ENCODE data around the gene PMF1.
A peak's percentile ranks its signal among the peaks of the same experiment; 100 is the strongest.

PMF1 gene

GRCh38 chr1:156191292-156191964 is 21.4 kb upstream of the PMF1 start:
- in situ Hi-C loops (cut with HindIII; ENCODE audit: low pct_unique_long_range_greater_than_20kb, low sequenced_read_pairs) = no loop called here
- TF ChIP-seq JUND (IDR thresholded peaks at IDR 0.05; ENCODE audit: low read depth) = no peak
- no peak for DNase-seq (ENCODE audit: low read depth in 1 of 2, low spot score in 1 of 2)

DNA sequence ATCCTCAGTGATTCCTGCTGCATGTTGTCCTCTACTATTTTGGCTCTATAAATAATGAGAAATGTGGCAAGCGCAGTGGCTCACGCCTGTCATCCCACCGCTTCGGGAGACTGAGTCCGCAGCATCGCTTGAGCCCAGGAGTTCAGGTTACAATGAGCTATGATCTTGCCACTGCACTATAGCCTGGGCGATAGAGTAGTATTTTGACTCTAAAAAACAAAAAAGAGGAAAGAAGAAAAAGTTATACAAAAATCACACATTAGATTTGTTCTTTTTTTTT is 19.7 kb upstream of the PMF1 start:
- in situ Hi-C loops (cut with HindIII; ENCODE audit: low pct_unique_long_range_greater_than_20kb, low sequenced_read_pairs) = no loop called here
- TF ChIP-seq JUND (IDR thresholded peaks at IDR 0.05; ENCODE audit: low read depth) = no peak
- DNase-seq (ENCODE audit: low read depth in 1 of 2, low spot score in 1 of 2) = no peak

DNA sequence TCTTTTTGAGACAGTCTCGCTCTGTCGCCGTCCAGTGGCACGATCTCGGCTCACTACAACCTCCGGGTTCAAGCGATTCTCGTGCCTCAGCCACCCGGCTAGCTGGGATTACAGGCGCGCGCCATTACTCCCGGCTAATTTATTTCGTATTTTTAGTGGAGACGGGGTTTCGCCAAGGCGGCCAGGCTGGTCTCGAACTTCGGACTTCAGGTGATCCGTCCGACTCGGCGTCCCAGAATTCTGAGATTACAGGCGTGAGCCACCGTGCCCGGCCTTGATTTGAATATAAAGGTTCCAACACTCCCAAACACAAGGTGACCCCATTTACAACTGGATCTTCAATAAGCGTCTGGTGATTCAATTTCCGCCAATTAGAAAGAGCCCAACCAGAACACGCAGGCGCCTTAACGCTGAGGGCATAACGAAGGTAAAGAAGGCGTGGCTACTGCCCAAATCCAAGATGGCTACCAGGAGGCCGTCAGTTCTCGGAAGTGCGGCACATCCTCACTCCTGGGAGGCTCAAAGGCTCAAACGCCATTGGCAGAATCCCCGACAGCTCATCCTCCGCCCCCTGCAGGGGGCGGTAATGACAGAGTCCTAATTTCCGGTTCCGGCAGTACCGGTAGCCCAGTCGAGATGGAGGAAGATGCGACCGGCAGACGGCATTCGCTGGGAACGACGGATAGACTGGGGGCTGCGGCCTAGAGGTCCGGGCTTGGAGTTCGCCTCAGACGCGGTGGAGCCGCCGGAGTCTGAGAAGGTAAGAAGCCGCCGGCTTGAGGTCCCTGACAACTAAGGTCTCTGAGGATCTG is 19.1 kb upstream of the PMF1 start, which contains the start of gene SLC25A44:
SLC25A44 (plus strand) TSS at position 617 of the 812 bp plus-strand sequence. CDS start 5,744 bp downstream, outside the sequence.
- in situ Hi-C loops (cut with HindIII; ENCODE audit: low pct_unique_long_range_greater_than_20kb, low sequenced_read_pairs) = no loop called here
- peak; percentile 91 to 100 for DNase-seq (ENCODE audit: low read depth in 1 of 2, low spot score in 1 of 2)
- TF ChIP-seq JUND (IDR thresholded peaks at IDR 0.05; ENCODE audit: low read depth) = no peak

- DNase-seq (ENCODE audit: low read depth in 1 of 2, low spot score in 1 of 2) = no peak
- TF ChIP-seq JUND (IDR thresholded peaks at IDR 0.05; ENCODE audit: low read depth) = no peak
- in situ Hi-C loops (cut with HindIII; ENCODE audit: low pct_unique_long_range_greater_than_20kb, low sequenced_read_pairs) = no loop called here
Measured at GRCh38 chr1:156194300-156194652, 18.5 kb upstream of the PMF1 start.

DNA sequence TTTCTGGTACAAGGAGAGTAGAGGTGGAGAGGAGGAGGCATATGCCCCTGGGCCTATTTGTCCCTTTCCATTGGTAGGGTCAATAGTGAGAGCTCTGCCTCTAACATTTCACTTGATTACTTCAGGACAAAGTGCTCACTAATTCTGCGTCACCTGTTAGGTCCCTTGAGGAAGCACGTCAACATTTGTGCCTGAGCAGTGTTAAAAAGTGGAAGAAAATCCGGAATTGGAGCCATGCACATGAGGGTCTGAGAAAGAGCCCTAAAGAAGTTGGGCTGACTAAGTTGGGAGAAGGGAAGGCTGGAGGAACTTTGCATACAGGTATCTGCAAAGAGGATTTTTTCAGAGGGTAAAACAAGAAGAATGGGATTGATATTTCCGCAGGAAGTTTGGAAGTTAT is 17.0 kb upstream of the PMF1 start:
- in situ Hi-C loops (cut with HindIII; ENCODE audit: low pct_unique_long_range_greater_than_20kb, low sequenced_read_pairs) = no loop called here
- TF ChIP-seq JUND (IDR thresholded peaks at IDR 0.05; ENCODE audit: low read depth) = no peak
- no peak for DNase-seq (ENCODE audit: low read depth in 1 of 2, low spot score in 1 of 2)

- no peak for DNase-seq (ENCODE audit: low read depth in 1 of 2, low spot score in 1 of 2)
- in situ Hi-C loops (cut with HindIII; ENCODE audit: low pct_unique_long_range_greater_than_20kb, low sequenced_read_pairs) = no loop called here
- TF ChIP-seq JUND (IDR thresholded peaks at IDR 0.05; ENCODE audit: low read depth) = no peak
Measured at GRCh38 chr1:156196445-156196844, 16.4 kb upstream of the PMF1 start.

- DNase-seq (ENCODE audit: low read depth in 1 of 2, low spot score in 1 of 2) = no peak
- no peak for TF ChIP-seq JUND (IDR thresholded peaks at IDR 0.05; ENCODE audit: low read depth)
- in situ Hi-C loops (cut with HindIII; ENCODE audit: low pct_unique_long_range_greater_than_20kb, low sequenced_read_pairs) = no loop called here
Measured at GRCh38 chr1:156198831-156199349, 13.9 kb upstream of the PMF1 start.

DNA sequence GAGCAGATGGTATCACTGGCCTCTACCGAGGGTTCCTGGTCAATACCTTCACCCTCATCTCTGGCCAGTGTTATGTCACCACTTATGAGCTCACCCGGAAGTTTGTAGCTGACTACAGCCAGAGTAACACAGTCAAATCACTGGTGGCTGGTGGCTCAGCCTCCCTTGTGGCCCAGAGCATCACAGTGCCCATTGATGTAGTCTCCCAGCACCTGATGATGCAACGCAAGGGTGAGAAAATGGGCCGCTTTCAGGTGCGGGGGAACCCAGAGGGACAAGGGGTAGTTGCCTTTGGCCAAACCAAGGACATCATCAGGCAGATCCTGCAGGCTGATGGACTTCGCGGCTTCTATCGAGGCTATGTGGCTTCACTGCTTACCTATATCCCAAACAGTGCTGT is 12.8 kb upstream of the PMF1 start:
- DNase-seq (ENCODE audit: low read depth in 1 of 2, low spot score in 1 of 2) = no peak
- in situ Hi-C loops (cut with HindIII; ENCODE audit: low pct_unique_long_range_greater_than_20kb, low sequenced_read_pairs) = no loop called here

DNA sequence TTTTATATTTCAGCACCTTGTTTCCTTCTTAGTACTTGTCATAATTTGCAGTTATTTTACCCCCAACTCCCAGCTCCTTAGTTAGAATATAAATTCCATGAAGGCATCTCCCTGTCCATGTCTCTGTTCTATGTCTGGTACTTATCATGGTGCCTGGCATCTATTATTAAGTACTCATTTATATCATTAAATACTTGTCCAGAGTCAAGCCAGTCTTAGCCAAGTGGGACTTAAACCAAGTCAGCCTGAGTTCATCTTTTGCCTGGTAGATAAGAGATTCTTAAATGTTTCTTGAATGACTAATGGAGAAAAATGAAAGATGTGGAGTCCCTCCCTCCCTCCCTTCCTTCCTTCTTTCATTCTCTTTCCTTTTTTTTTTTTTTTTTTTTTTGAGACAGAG is 9.5 kb upstream of the PMF1 start:
- in situ Hi-C loops (cut with HindIII; ENCODE audit: low pct_unique_long_range_greater_than_20kb, low sequenced_read_pairs) = no loop called here
- TF ChIP-seq JUND (IDR thresholded peaks at IDR 0.05; ENCODE audit: low read depth) = no peak
- no peak for DNase-seq (ENCODE audit: low read depth in 1 of 2, low spot score in 1 of 2)

More for the DNA sequence above, 12.8 kb upstream of the PMF1 start:
- no peak for TF ChIP-seq JUND (IDR thresholded peaks at IDR 0.05; ENCODE audit: low read depth)

DNA sequence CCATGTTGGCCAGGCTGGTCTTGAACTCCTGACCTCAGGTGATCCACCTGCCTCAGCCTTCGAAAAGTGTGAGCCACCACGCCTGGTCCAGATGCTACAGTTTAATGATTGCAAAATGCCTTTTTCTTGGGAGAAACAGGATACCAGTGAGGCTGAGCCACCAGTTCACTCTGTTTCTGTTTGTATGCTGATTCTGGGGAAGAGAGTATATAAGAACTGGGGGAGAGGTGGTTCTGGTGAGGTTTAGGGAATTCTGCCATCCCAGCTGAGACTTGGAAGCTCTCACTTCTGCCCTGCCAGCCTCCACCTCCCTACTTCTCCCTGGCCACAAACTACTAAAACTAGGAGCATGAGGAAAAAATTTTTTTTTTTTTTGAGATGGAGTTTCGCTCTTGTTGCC is 8.1 kb upstream of the PMF1 start:
- DNase-seq (ENCODE audit: low read depth in 1 of 2, low spot score in 1 of 2) = no peak
- TF ChIP-seq JUND (IDR thresholded peaks at IDR 0.05; ENCODE audit: low read depth) = no peak
- in situ Hi-C loops (cut with HindIII; ENCODE audit: low pct_unique_long_range_greater_than_20kb, low sequenced_read_pairs) = no loop called here

DNA sequence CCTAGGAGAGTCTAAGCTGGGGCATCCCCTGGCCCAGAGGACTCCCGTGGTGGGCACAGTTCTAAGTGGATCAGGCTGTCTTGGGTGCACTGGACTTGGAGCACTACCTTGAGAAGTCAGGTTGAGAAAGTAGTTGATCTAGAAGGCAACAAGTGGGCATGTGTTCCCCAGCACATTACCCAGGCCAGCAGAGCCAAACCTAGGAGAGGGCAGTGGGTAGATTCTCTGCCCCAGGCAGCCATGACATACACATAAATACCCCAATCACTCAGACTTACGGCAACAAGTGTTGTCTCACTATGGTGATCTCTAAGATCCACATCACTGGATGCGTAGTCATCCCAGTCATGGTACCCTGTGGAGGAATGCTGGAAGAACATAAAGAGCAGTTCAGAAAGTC is 1.6 kb upstream of the PMF1 start:
- no peak for TF ChIP-seq JUND (IDR thresholded peaks at IDR 0.05; ENCODE audit: low read depth)
- in situ Hi-C loops (cut with HindIII; ENCODE audit: low pct_unique_long_range_greater_than_20kb, low sequenced_read_pairs) = no loop called here
- DNase-seq (ENCODE audit: low read depth in 1 of 2, low spot score in 1 of 2) = no peak

- in situ Hi-C loops (cut with HindIII; ENCODE audit: low pct_unique_long_range_greater_than_20kb, low sequenced_read_pairs) = no loop called here
- no peak for DNase-seq (ENCODE audit: low read depth in 1 of 2, low spot score in 1 of 2)
- no peak for TF ChIP-seq JUND (IDR thresholded peaks at IDR 0.05; ENCODE audit: low read depth)
Measured at GRCh38 chr1:156212130-156212529, 677 bp upstream of the PMF1 start.

- DNase-seq (ENCODE audit: low read depth in 1 of 2, low spot score in 1 of 2) = no peak
- TF ChIP-seq JUND (IDR thresholded peaks at IDR 0.05; ENCODE audit: low read depth) = no peak
- in situ Hi-C loops (cut with HindIII; ENCODE audit: low pct_unique_long_range_greater_than_20kb, low sequenced_read_pairs) = no loop called here
Measured at GRCh38 chr1:156213644-156213966, 798 bp downstream of the PMF1 start.

Measured in T47D (cell line).